H1 (cell line): ENCODE measurements around the gene MZF1. TPM values are rescaled to one million over a fixed set of nuclear protein-coding genes. Genes with fewer than 3 reads are reported as not detected.

Experiments used
- CTCF ChIA-PET: fragments of 300-600 bp; sonication (Branson Sonifier 250); formaldehyde crosslinking; loops from one replicate; lab custom pipeline; 2021; ENCODE audit not compliant: partially characterized antibody; lab: Charles Lee
- POLR2A ChIA-PET: fragments of 300-600 bp; sonication (Branson Sonifier 250); formaldehyde crosslinking; loops from one replicate; lab custom pipeline; 2021; ENCODE audit warnings: inconsistent platforms; ENCODE audit not compliant: partially characterized antibody; lab: Charles Lee
- DNase-seq, 2 experiments: peaks; one replicate each; pipeline versions ENCODE4 v3.0.0 to v3.0.0-alpha.2; 2010 to 2022; ENCODE audit warnings: low spot score in 2 of 2, low read depth in 1 of 2, mixed read lengths in 1 of 2
- FAIRE-seq: peaks from 2 replicates; lab custom pipeline; 2011; peaks lifted over from hg19 to GRCh38; lab: Jason Lieb, UNC
- H2AFZ ChIP-seq: 2 replicates; pipeline ENCODE4 v1.8.1; 2012; ENCODE audit warnings: low read length, inconsistent platforms
- H2AK5ac ChIP-seq: 2 replicates; pipeline ENCODE4 v1.6.1; 2013; ENCODE audit warnings: low read depth, low read length
- H2BK120ac ChIP-seq: replicated peaks from 2 replicates; pipeline ENCODE3; 2013; ENCODE audit warnings: low read depth, low read length, inconsistent platforms
- H2BK12ac ChIP-seq: 2 replicates; pipeline ENCODE4 v1.6.1; 2013; ENCODE audit warnings: low read depth, low read length
- H2BK15ac ChIP-seq: 2 replicates; pipeline ENCODE4 v1.6.1; 2013; ENCODE audit warnings: low read length
- H2BK20ac ChIP-seq: 2 replicates; pipeline ENCODE4 v1.6.1; 2013; ENCODE audit warnings: low read length
- H2BK5ac ChIP-seq: 2 replicates; pipeline ENCODE4 v1.6.1; 2013; ENCODE audit warnings: low read depth, low read length
- H3K14ac ChIP-seq: 2 replicates; pipeline ENCODE4 v1.6.1; 2013; ENCODE audit warnings: inconsistent platforms; ENCODE audit not compliant: insufficient read length
- H3K18ac ChIP-seq: 2 replicates; pipeline ENCODE4 v1.6.1; 2013; ENCODE audit warnings: low read length; ENCODE audit errors: extremely low read depth
- H3K23ac ChIP-seq: 2 replicates; pipeline ENCODE4 v1.6.1; 2013; ENCODE audit warnings: inconsistent platforms; ENCODE audit not compliant: insufficient read length
- H3K23me2 ChIP-seq: 2 replicates; pipeline ENCODE4 v1.6.1; 2013; ENCODE audit warnings: low read depth, low read length
- H3K27ac ChIP-seq: 2 replicates; pipeline ENCODE4 v1.6.1; 2011; ENCODE audit warnings: low read depth, low read length, inconsistent platforms
- H3K27me3 ChIP-seq, 4 experiments: replicated peaks in 1 of 4; 1 replicate in 1 of 4; 2 replicates in 3 of 4; pipeline versions ENCODE4 v1.6.1 to v1.8.1; 2011 to 2013; ENCODE audit warnings: low read length in 3 of 4, mild to moderate bottlenecking in 3 of 4, inconsistent platforms in 2 of 4, mixed read lengths in 2 of 4, moderate library complexity in 1 of 4; ENCODE audit not compliant: control insufficient read depth in 3 of 4, insufficient read depth in 3 of 4; ENCODE audit errors: extremely low read depth in 1 of 4
- H3K36me3 ChIP-seq, 4 experiments: 2 replicates each; pipeline versions ENCODE4 v1.6.1 to v1.8.1; 2011 to 2013; ENCODE audit warnings: mild to moderate bottlenecking in 4 of 4, low read length in 3 of 4, moderate library complexity in 2 of 4, control low read depth in 1 of 4, inconsistent platforms in 1 of 4; ENCODE audit not compliant: insufficient read depth in 4 of 4, control insufficient read depth in 2 of 4
- H3K4ac ChIP-seq: replicated peaks from 2 replicates; pipeline ENCODE3; 2013; ENCODE audit warnings: low read length, low read depth, mixed read lengths, inconsistent platforms; ENCODE audit not compliant: insufficient read length
- H3K4me1 ChIP-seq, 4 experiments: replicated peaks in 1 of 4; 1 replicate in 1 of 4; 2 replicates in 3 of 4; pipeline versions ENCODE4 v1.6.1 to v1.8.1; 2011 to 2013; ENCODE audit warnings: low read length in 3 of 4, inconsistent platforms in 2 of 4, mixed read lengths in 1 of 4; ENCODE audit not compliant: insufficient read depth in 4 of 4, control insufficient read depth in 3 of 4
- H3K4me2 ChIP-seq, 2 experiments: 2 replicates each; pipeline versions ENCODE4 v1.6.1 to v1.8.1; 2011 to 2013; ENCODE audit warnings: low read depth in 2 of 2, low read length in 2 of 2, control low read depth in 1 of 2, inconsistent platforms in 1 of 2, mild to moderate bottlenecking in 1 of 2; ENCODE audit not compliant: insufficient read depth in 1 of 2
- H3K4me3 ChIP-seq, 4 experiments: fragments of 200-600, 300-600 bp in 1 of 4; sonication (generic), shearing (Covaris generic), sonication (Bioruptor Twin) in 1 of 4; 2 replicates each; pipeline versions ENCODE4 v1.5.1 to v1.8.1; 2011 to 2016; ENCODE audit warnings: low read length in 4 of 4, low read depth in 3 of 4, control low read depth in 2 of 4, inconsistent platforms in 2 of 4, mild to moderate bottlenecking in 2 of 4, mixed read lengths in 1 of 4, moderate library complexity in 1 of 4; ENCODE audit not compliant: insufficient read depth in 2 of 4; ENCODE audit errors: extremely low read depth in 1 of 4
- H3K56ac ChIP-seq: replicated peaks from 2 replicates; pipeline ENCODE3; 2013; ENCODE audit warnings: low read depth, mild to moderate bottlenecking, mixed read lengths, low read length, inconsistent platforms; ENCODE audit not compliant: insufficient read length
- H3K79me1 ChIP-seq: 2 replicates; pipeline ENCODE4 v1.6.1; 2013; ENCODE audit warnings: low read depth, low read length, control low read depth
- H3K79me2 ChIP-seq, 2 experiments: 2 replicates each; pipeline versions ENCODE4 v1.6.1 to v1.8.1; 2012 to 2013; ENCODE audit warnings: low read length in 2 of 2, mild to moderate bottlenecking in 2 of 2, inconsistent platforms in 1 of 2; ENCODE audit not compliant: insufficient read depth in 2 of 2, control insufficient read depth in 1 of 2
- H3K9ac ChIP-seq, 4 experiments: replicated peaks in 1 of 4; 1 replicate in 1 of 4; 2 replicates in 3 of 4; pipeline versions ENCODE4 v1.6.1 to v1.8.1; 2011 to 2013; ENCODE audit warnings: low read depth in 3 of 4, low read length in 3 of 4, control low read depth in 2 of 4, mild to moderate bottlenecking in 2 of 4, moderate library complexity in 2 of 4, inconsistent platforms in 1 of 4; ENCODE audit errors: extremely low read depth in 1 of 4
- H3K9me3 ChIP-seq, 2 experiments: 2 replicates each; pipeline versions ENCODE4 v1.6.1 to v1.8.1; 2012 to 2013; ENCODE audit warnings: mild to moderate bottlenecking in 2 of 2, moderate library complexity in 2 of 2, control low read depth in 1 of 2, inconsistent platforms in 1 of 2, low read depth in 1 of 2, low read length in 1 of 2, mixed read lengths in 1 of 2; ENCODE audit not compliant: insufficient read depth in 2 of 2
- H4K20me1 ChIP-seq, 2 experiments: replicated peaks in 1 of 2; 2 replicates each; pipeline versions ENCODE3 to v1.8.1; 2011 to 2013; ENCODE audit warnings: inconsistent platforms in 2 of 2, low read length in 2 of 2, mild to moderate bottlenecking in 1 of 2; ENCODE audit not compliant: insufficient read depth in 2 of 2, control insufficient read depth in 1 of 2
- H4K5ac ChIP-seq: 2 replicates; pipeline ENCODE4 v1.6.1; 2013; ENCODE audit warnings: low read length, low read depth, mixed read lengths, inconsistent platforms; ENCODE audit not compliant: insufficient read length
- H4K8ac ChIP-seq: 2 replicates; pipeline ENCODE4 v1.8.0; 2013; ENCODE audit warnings: mild to moderate bottlenecking, moderate library complexity, low read length, inconsistent platforms; ENCODE audit not compliant: insufficient read depth; ENCODE audit errors: extremely low read depth
- H4K91ac ChIP-seq: replicated peaks from 2 replicates; pipeline ENCODE3; 2013; ENCODE audit warnings: low read length, mixed read lengths, inconsistent platforms; ENCODE audit not compliant: insufficient read length
- CBX5 ChIP-seq: fragments of 300-800, 300-1000 bp; sonication (generic); IDR thresholded peaks from 2 replicates; pipeline ENCODE4 v1.7.1; 2016; ENCODE audit warnings: antibody characterized with exemption, low read length, low read depth
- CREB1 ChIP-seq: IDR thresholded peaks from 2 replicates; pipeline ENCODE4 v1.6.1; 2012; ENCODE audit warnings: inconsistent platforms
- EP300 ChIP-seq, 2 experiments: IDR thresholded peaks; 1 replicate in 1 of 2; 2 replicates in 1 of 2; pipeline ENCODE4 v1.6.1; 2011 to 2012; ENCODE audit warnings: low read depth in 2 of 2, low read length in 2 of 2, mild to moderate bottlenecking in 2 of 2, borderline replicate concordance in 1 of 2, inconsistent platforms in 1 of 2, moderate library complexity in 1 of 2
- FOSL1 ChIP-seq: IDR thresholded peaks from 2 replicates; pipeline ENCODE4 v1.6.1; 2011; ENCODE audit warnings: mild to moderate bottlenecking, low read depth, low read length, moderate library complexity; ENCODE audit not compliant: insufficient read depth
- HDAC2 ChIP-seq, 2 experiments: fragments of 300-600 bp in 1 of 2; sonication (generic) in 1 of 2; IDR thresholded peaks; 2 replicates each; pipeline ENCODE4 v1.6.1; 2011 to 2012; ENCODE audit warnings: low read depth in 2 of 2, low read length in 2 of 2, mild to moderate bottlenecking in 2 of 2, moderate library complexity in 2 of 2, borderline replicate concordance in 1 of 2, inconsistent platforms in 1 of 2
- KDM5A ChIP-seq: fragments of 200-600 bp; IDR thresholded peaks from 2 replicates; pipeline ENCODE4 v1.7.1; 2012; ENCODE audit warnings: mild to moderate bottlenecking, low read length, inconsistent platforms, mixed read lengths
- MAFK ChIP-seq: IDR thresholded peaks from 2 replicates; pipeline ENCODE4 v1.6.1; 2012; ENCODE audit warnings: low read depth, mild to moderate bottlenecking, improper control_type of control experiment, low read length
- POLR2AphosphoS5 ChIP-seq: IDR thresholded peaks from 2 replicates; pipeline ENCODE4 v1.6.1; 2011; ENCODE audit warnings: low read depth, low read length
- RXRA ChIP-seq: IDR thresholded peaks from 2 replicates; pipeline ENCODE4 v1.6.1; 2011; ENCODE audit warnings: low read depth, mild to moderate bottlenecking, low read length, moderate library complexity; ENCODE audit not compliant: insufficient read depth
- SAP30 ChIP-seq: fragments of 300-600 bp; sonication (generic); IDR thresholded peaks from 2 replicates; pipeline ENCODE4 v1.7.1; 2012; ENCODE audit warnings: low read length, moderate library complexity, mild to moderate bottlenecking, inconsistent platforms; ENCODE audit not compliant: insufficient read depth, insufficient replicate concordance
- WGBS, 2 experiments: shearing (Covaris generic) in 1 of 2; methylation state at CpG; one replicate each; pipeline versions ENCODE4 v1.1.6 to v1.1.7; 2013 to 2015; ENCODE audit warnings: low lambda C conversion rate in 2 of 2, mixed read lengths in 2 of 2, inconsistent platforms in 1 of 2, low coverage in 1 of 2, missing lambda C conversion rate in 1 of 2; ENCODE audit not compliant: insufficient replicate concordance in 2 of 2, insufficient coverage in 1 of 2, insufficient read length in 1 of 2; ENCODE audit errors: extremely low coverage in 1 of 2, missing lambda C conversion rate in 1 of 2; 5-methylcytosine and 5-hydroxymethylcytosine counted together
- polyA plus RNA-seq, 7 experiments: library from polyadenylated mRNA; depleted of rRNA in 3 of 7; stranded (reverse) in 5 of 7; unstranded in 2 of 7; fragments of >200 nt in 5 of 7; fragments of 200-250 nt in 2 of 7; gene quantifications; 1 replicate in 5 of 7; 2 replicates in 1 of 7; 4 replicates in 1 of 7; pipeline versions ENCODE4 v1.2.1 to v1.2.3, GENCODE V29; 2011 to 2013; ENCODE audit warnings: missing spikeins in 2 of 7, mixed read lengths in 2 of 7
- total RNA-seq: library from RNA; stranded (reverse); fragmentation: NEBNext Ultra II Directional; extraction: Animal tissue kit (Norgen Biotek cat#: 25700); gene quantifications from 2 replicates; pipeline ENCODE4 v1.2.1, GENCODE V29; 2021
- TF ChIP-seq, protein P1 (sequence below): IDR thresholded peaks from 2 replicates; pipeline ENCODE4 v1.6.1; 2012; ENCODE audit warnings: low read length, inconsistent platforms

The MZF1 gene
- total and polyA plus RNA-seq, 2 of the 8 experiments (the other 6 are each of a cell fraction or from before 2014, with no cell fraction given): 15.2 to 25.0 TPM

DNA sequence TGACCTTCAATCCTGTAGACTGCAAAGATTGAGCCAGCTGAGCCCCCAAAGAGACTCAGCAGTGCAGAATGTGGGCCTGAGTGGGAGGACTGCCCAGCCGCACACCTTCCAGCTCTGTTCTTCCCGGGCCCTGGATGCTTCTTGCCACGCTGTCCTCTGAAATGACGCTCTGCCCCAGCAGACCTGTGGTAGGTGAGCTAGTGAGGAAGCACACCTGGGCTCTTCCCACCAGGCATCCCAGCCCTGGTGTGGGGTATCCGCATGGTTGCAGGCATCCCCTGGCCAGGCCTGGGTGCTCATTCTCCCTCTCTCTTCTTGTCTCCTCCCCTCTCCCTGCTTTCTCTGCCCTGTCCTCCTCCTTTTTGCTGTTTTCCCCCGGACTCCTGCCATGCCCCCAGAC lies 9.8 kb upstream of the MZF1 start:
- Histone ChIP-seq H3K18ac (no peak overlapping the region), H2BK20ac (no peak overlapping the region), H3K79me1 (0 out of 2 replicates have a peak, but pooled peaks cover 3% of the 10 kb centered on the region), H4K5ac (no peak overlapping the region), H3K4me1 (peaks cover 0 to 6% (median 0%) of the 10 kb centered on the region in 4 experiments; a peak in 3 of 7 replicates), H3K36me3 (peaks cover 0 to 3% (median 0%) of the 10 kb centered on the region in 4 experiments; a peak in 1 of 8 replicates), H3K14ac (no peak overlapping the region), H2AK5ac (no peak overlapping the region), H3K9me3 (no peaks in the 10 kb centered on the region), H2AFZ (no peak overlapping the region), H3K4ac (no peak overlapping the region), H3K27ac (no peak overlapping the region), H3K56ac (no peak overlapping the region), H3K4me2 (no peak overlapping the region), H3K23me2 (no peaks in the 10 kb centered on the region; the same call in 1 of the 2 replicates), H3K23ac (no peak overlapping the region), H3K79me2 (peaks cover 0 to 3% of the 10 kb centered on the region in 2 experiments; a peak in 1 of 4 replicates), H3K4me3 (no peak overlapping the region), H2BK15ac (no peak overlapping the region), H2BK12ac (0 out of 2 replicates have a peak overlapping the region, but pooled peaks have one; percentile 17), H2BK120ac (no peak overlapping the region), H3K9ac (no peak overlapping the region), H2BK5ac (no peak overlapping the region), H3K27me3 (no peaks in the 10 kb centered on the region), H4K91ac (no peak overlapping the region), H4K8ac (no peak overlapping the region), H4K20me1 (peaks cover 0 to 17% of the 10 kb centered on the region in 2 experiments)
- FAIRE-seq (no peak), DNase-seq (no peak)
- ChIA-PET POLR2A (interaction anchor here (1.1 kb wide), 1 partner anchor 63 kb away, joined by 3 read pairs; the partner anchor contains the start of gene ZBTB45), CTCF (interaction anchor here (1.3 to 2.5 kb wide), 2 partner anchors 23 to 62 kb away, joined by 3 to 20 read pairs; partner anchors contain the start of gene ZBTB45)
- 85% methylated on average over 6 of the region's 6 CpGs; no CpG with 5 or more reads in 1 of the 2 experiments for WGBS, 2 experiments
- no peak for TF ChIP-seq SAP30
- TF ChIP-seq, protein P1, sequence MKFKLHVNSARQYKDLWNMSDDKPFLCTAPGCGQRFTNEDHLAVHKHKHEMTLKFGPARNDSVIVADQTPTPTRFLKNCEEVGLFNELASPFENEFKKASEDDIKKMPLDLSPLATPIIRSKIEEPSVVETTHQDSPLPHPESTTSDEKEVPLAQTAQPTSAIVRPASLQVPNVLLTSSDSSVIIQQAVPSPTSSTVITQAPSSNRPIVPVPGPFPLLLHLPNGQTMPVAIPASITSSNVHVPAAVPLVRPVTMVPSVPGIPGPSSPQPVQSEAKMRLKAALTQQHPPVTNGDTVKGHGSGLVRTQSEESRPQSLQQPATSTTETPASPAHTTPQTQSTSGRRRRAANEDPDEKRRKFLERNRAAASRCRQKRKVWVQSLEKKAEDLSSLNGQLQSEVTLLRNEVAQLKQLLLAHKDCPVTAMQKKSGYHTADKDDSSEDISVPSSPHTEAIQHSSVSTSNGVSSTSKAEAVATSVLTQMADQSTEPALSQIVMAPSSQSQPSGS: no peak
- no peak for TF ChIP-seq RXRA
- TF ChIP-seq KDM5A: no peak
- TF ChIP-seq EP300 (IDR thresholded peaks at IDR 0.05; ENCODE audit: borderline replicate concordance in 1 of 2, low read depth in 2 of 2, low read length in 2 of 2): no peak
- TF ChIP-seq MAFK: no peak
- no peak for TF ChIP-seq FOSL1
- no peak for TF ChIP-seq CBX5
- no peak for TF ChIP-seq HDAC2 (IDR thresholded peaks at IDR 0.05; ENCODE audit: borderline replicate concordance in 1 of 2, low read depth in 2 of 2, low read length in 2 of 2)
- no peak for TF ChIP-seq POLR2AphosphoS5
- TF ChIP-seq CREB1: no peak
